ENCODE measurements around the gene MGST3. TPM values are rescaled to one million over a fixed set of nuclear protein-coding genes. Genes with fewer than 3 reads are reported as not detected.

Gene MGST3
- total RNA-seq, 4 donors from 2014 or later = 111 to 178 (median 135) TPM

GRCh38 chr1:165639821-165640623 is 9.0 kb downstream of the MGST3 start:
- Histone ChIP-seq H3K36me3 (peaks cover 13% of the 10 kb centered on the region), H3K9me3 (no peaks in the 10 kb centered on the region), H3K27ac (no peak overlapping the region), H3K4me1 (peaks cover 40% of the 10 kb centered on the region), H3K27me3 (no peaks in the 10 kb centered on the region), H3K4me3 (no peak overlapping the region)
- no peak for DNase-seq (ENCODE audit: low spot score in 2 of 2)
- 92% methylated on average over 1 of the region's 1 CpG for WGBS
- TF ChIP-seq, protein P1, sequence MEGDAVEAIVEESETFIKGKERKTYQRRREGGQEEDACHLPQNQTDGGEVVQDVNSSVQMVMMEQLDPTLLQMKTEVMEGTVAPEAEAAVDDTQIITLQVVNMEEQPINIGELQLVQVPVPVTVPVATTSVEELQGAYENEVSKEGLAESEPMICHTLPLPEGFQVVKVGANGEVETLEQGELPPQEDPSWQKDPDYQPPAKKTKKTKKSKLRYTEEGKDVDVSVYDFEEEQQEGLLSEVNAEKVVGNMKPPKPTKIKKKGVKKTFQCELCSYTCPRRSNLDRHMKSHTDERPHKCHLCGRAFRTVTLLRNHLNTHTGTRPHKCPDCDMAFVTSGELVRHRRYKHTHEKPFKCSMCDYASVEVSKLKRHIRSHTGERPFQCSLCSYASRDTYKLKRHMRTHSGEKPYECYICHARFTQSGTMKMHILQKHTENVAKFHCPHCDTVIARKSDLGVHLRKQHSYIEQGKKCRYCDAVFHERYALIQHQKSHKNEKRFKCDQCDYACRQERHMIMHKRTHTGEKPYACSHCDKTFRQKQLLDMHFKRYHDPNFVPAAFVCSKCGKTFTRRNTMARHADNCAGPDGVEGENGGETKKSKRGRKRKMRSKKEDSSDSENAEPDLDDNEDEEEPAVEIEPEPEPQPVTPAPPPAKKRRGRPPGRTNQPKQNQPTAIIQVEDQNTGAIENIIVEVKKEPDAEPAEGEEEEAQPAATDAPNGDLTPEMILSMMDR (IDR thresholded peaks at IDR 0.05) = no peak
- TF ChIP-seq POLR2AphosphoS5 (IDR thresholded peaks at IDR 0.05) = no peak
- TF ChIP-seq POLR2A (IDR thresholded peaks at IDR 0.05) = no peak
- no peak for TF ChIP-seq EP300 (IDR thresholded peaks at IDR 0.05)

DNA sequence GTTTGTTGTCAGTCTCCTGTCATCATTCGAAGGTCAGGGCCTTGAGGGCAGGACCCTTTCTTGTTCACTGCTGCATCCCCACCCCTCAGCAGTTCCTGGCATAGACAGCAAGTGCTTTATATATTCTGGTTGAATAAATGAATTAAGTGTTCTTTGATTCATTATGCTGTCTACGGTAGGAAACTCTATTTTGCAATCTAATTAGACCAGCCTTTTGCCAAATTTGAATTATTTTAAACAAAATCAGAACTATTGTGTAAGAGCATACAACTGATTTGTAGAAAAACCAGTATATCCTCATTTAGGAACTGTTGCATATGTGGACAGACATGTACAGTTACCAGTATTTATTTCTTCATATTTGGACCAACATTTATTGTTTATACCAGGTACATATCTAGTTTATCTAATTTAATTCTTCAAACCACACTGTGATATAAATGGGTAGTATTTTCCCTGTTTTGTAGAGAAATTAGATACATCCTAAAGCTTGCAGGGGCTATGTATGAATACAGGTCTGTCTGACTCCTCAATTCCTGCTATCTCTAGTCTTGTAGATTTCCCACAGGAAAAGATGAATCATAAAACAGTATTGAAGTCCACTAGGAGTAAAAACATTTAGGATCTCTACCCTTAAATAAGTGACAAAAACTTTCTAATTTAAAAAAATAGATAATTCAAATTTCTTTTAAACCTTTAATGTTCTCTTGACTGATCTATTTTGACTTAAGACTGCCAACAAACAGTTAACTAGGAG is 10.4 kb downstream of the MGST3 start:
- Histone ChIP-seq H3K36me3 (peaks cover 10% of the 10 kb centered on the region), H3K27me3 (no peaks in the 10 kb centered on the region), H3K4me1 (peaks cover 42% of the 10 kb centered on the region), H3K9me3 (no peaks in the 10 kb centered on the region), H3K27ac (no peak overlapping the region), H3K4me3 (no peak overlapping the region)
- 57% methylated on average over 2 of the region's 2 CpGs for WGBS
- no peak for DNase-seq (ENCODE audit: low spot score in 2 of 2)
- TF ChIP-seq POLR2A (IDR thresholded peaks at IDR 0.05) (no peak), POLR2AphosphoS5 (IDR thresholded peaks at IDR 0.05) (no peak), EP300 (IDR thresholded peaks at IDR 0.05) (no peak)
- TF ChIP-seq, protein P1 (IDR thresholded peaks at IDR 0.05) = no peak

DNA sequence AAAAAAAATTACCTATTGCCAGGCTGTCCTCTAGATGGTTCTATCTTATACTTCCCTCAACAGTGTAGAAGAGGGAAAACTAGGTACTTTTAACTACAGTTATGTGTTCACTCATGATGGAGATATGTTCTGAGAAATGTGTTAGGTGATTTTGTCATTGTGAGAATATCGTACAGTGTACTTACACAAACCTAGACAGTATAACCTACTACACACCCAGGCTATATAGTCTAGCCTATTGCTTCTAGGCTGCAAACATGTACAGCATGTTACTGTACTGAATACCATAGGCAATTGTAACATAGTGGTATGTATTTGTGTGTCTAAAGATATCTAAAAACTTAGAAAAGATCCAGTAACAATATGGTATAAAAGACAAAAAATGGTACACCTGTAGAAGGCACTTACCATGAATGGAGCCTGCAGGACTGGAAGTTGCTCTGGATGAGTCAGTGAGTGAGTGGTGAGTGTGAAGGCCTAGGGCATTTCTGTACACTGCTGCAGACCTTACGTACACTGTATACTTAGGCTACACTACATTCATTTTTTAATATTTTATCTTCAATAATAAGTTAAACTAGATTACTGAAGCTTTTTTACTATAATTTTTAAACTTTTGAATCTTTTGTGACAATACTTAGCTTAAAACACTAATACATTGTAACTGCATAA is 13.2 kb downstream of the MGST3 start:
- Histone ChIP-seq H3K4me1 (peaks cover 45% of the 10 kb centered on the region), H3K4me3 (no peak overlapping the region), H3K36me3 (peaks cover 9% of the 10 kb centered on the region), H3K27ac (no peak overlapping the region), H3K27me3 (no peaks in the 10 kb centered on the region), H3K9me3 (no peaks in the 10 kb centered on the region)
- no peak for TF ChIP-seq POLR2AphosphoS5 (IDR thresholded peaks at IDR 0.05)
- DNase-seq (ENCODE audit: low spot score in 2 of 2) = no peak
- WGBS = 75% methylated on average over 2 of the region's 2 CpGs

GRCh38 chr1:165645654-165646366 is 14.8 kb downstream of the MGST3 start:
- Histone ChIP-seq H3K9me3 (no peaks in the 10 kb centered on the region), H3K4me1 (peaks cover 45% of the 10 kb centered on the region), H3K36me3 (peaks cover 10% of the 10 kb centered on the region), H3K27me3 (no peaks in the 10 kb centered on the region), H3K4me3 (no peak overlapping the region), H3K27ac (no peak overlapping the region)
- TF ChIP-seq POLR2A (IDR thresholded peaks at IDR 0.05) (no peak), POLR2AphosphoS5 (IDR thresholded peaks at IDR 0.05) (no peak), EP300 (IDR thresholded peaks at IDR 0.05) (no peak)
- TF ChIP-seq, protein P1 (IDR thresholded peaks at IDR 0.05) = no peak
- DNase-seq (ENCODE audit: low spot score in 2 of 2) = no peak
- WGBS = 54% methylated on average over 8 of the region's 8 CpGs

GRCh38 chr1:165647517-165647916 is 16.5 kb downstream of the MGST3 start:
- TF ChIP-seq EP300 (IDR thresholded peaks at IDR 0.05) = no peak
- no peak for TF ChIP-seq POLR2A (IDR thresholded peaks at IDR 0.05)
- no peak for TF ChIP-seq POLR2AphosphoS5 (IDR thresholded peaks at IDR 0.05)
- TF ChIP-seq, protein P1 (IDR thresholded peaks at IDR 0.05) = no peak
- Histone ChIP-seq H3K27me3 (no peaks in the 10 kb centered on the region), H3K4me3 (no peak overlapping the region), H3K27ac (no peak overlapping the region), H3K9me3 (no peaks in the 10 kb centered on the region), H3K36me3 (peaks cover 23% of the 10 kb centered on the region), H3K4me1 (peaks cover 30% of the 10 kb centered on the region)
- no peak for DNase-seq (ENCODE audit: low spot score in 2 of 2)

Measured in suprapubic skin (tissue), 4 donors.